WERI-Rb-1 (cell line): ENCODE measurements around the gene PCYT1A.

ENCODE experiments used
- DNase-seq: peaks from one replicate; pipeline ENCODE4 v3.0.0-alpha.2; 2020
- H3K27ac ChIP-seq: fragments of 250-450 bp; sonication (Bioruptor Pico); 2 replicates; pipeline ENCODE4 v1.5.1; 2020; ENCODE audit warnings: mild to moderate bottlenecking, moderate library complexity
- H3K27me3 ChIP-seq: fragments of 250-450 bp; sonication (Bioruptor Pico); 2 replicates; pipeline ENCODE4 v1.5.1; 2021; ENCODE audit warnings: mild to moderate bottlenecking, low read depth, moderate library complexity; ENCODE audit not compliant: insufficient read depth, severe bottlenecking
- H3K36me3 ChIP-seq: fragments of 250-450 bp; sonication (Bioruptor Pico); 2 replicates; pipeline ENCODE4 v1.5.1; 2020; ENCODE audit warnings: mild to moderate bottlenecking, moderate library complexity
- H3K4me3 ChIP-seq: 2 replicates; pipeline ENCODE4 v1.5.1; 2011; ENCODE audit warnings: low read depth, mild to moderate bottlenecking, control low read depth, low read length
- H3K9me3 ChIP-seq: fragments of 250-450 bp; sonication (Bioruptor Pico); 2 replicates; pipeline ENCODE4 v1.5.1; 2021; ENCODE audit warnings: mild to moderate bottlenecking, moderate library complexity; ENCODE audit not compliant: severe bottlenecking
- TF ChIP-seq, protein P1 (sequence below): IDR thresholded peaks from 2 replicates; pipeline ENCODE4 v1.5.1; 2011; ENCODE audit warnings: low read depth, mild to moderate bottlenecking, control low read depth, inconsistent platforms, low read length

Gene PCYT1A

DNA sequence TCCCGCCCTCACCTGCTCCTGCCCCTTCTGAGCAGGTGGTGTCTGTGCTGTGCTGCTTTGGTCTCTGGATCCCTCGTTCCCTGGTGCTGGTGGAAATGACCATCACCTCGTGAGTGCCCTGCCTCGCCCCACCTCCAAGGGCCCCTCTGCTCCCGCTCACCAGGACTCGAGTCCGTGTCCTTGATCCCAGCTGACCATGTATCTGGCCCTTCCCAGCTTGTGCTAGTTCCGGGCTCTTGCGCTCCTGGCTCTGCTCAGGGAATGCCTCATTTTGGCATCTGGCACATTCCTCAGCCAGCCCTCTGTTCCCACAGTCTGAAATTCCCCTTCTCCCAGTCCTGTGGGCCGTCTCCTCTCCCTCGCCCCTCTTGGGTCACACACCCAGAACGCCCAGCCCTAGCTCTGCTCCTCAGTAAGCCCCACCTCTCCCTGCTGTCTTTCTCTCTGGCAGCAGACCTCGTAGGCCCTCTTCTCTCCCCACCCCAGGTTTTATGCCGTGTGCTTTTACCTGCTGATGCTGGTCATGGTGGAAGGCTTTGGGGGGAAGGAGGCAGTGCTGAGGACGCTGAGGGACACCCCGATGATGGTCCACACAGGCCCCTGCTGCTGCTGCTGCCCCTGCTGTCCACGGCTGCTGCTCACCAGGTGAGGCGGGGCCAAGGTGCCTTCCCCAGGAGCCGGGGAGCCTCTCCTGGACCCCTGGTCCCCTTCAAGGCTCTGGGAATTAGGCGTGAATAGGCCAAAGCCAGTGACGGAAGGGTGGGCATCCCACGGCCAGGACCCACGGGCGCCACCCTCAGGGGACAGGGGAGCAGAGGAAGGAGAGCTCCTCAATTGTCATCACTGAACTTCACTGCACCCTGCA is 59.7 kb downstream of the PCYT1A start:
- no peak overlapping the region for H3K4me3 ChIP-seq
- H3K27ac ChIP-seq, result no peak overlapping the region
- no peaks in the 10 kb centered on the region for H3K36me3 ChIP-seq
- H3K9me3 ChIP-seq, result no peaks in the 10 kb centered on the region
- TF ChIP-seq, protein P1, sequence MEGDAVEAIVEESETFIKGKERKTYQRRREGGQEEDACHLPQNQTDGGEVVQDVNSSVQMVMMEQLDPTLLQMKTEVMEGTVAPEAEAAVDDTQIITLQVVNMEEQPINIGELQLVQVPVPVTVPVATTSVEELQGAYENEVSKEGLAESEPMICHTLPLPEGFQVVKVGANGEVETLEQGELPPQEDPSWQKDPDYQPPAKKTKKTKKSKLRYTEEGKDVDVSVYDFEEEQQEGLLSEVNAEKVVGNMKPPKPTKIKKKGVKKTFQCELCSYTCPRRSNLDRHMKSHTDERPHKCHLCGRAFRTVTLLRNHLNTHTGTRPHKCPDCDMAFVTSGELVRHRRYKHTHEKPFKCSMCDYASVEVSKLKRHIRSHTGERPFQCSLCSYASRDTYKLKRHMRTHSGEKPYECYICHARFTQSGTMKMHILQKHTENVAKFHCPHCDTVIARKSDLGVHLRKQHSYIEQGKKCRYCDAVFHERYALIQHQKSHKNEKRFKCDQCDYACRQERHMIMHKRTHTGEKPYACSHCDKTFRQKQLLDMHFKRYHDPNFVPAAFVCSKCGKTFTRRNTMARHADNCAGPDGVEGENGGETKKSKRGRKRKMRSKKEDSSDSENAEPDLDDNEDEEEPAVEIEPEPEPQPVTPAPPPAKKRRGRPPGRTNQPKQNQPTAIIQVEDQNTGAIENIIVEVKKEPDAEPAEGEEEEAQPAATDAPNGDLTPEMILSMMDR, result no peak
- H3K27me3 ChIP-seq, result no peaks in the 10 kb centered on the region
- no peak for DNase-seq

DNA sequence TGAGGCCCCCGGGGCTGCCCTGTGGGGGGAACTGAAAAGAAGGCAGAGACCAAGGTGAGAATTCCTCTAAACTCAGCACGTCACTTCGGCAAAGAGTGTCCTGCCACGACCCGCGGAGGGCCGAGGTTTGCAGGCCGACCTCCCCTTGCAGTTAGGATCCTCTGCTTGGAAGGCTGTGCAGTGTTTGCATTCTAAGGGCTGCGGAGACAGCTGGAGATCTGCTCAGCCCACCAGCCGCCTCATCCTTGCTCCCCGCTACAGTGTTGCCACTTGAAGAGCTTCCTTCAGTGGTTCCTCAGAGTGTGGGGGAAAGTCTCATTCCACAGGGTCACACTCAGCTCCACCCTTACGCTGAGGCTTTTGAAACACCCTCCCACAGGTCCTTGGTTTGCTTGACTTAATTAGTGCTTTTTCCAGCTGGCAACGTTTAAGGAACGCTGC is 60.4 kb downstream of the PCYT1A start:
- Histone ChIP-seq H3K9me3 (no peaks in the 10 kb centered on the region), H3K27me3 (no peaks in the 10 kb centered on the region), H3K36me3 (no peaks in the 10 kb centered on the region), H3K4me3 (no peak overlapping the region), H3K27ac (no peak overlapping the region)
- DNase-seq, result no peak
- TF ChIP-seq, protein P1, result no peak

DNA sequence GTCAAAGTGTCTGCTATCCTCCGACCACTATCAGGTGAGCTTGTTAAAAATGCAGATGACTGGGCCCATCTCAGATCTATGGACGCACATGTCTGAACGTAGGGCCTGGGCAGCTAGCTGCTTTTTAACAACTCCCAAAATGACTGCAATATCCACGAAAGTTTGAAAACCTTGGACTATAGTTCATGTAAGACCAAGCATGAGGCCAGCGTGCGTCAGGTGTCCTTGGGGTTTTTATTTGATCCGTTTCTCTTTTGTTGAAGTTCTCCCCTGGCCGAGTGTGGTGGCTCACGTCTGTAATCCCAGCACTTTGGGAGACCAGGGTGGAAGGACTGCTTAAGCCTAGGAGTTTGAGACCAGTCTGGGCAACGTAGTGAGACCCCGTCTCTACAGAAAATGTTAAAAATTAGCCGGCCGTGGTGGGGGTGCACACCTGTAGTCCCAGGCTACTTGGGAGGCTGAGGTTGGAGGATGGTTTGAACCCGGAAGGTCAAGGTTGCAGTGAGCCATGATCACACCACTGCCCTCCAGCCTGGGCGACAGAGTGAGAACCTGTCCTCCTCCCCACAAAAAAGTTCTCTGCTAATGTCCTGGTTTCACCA is 61.7 kb downstream of the PCYT1A start:
- Histone ChIP-seq H3K4me3 (no peak overlapping the region), H3K27me3 (no peaks in the 10 kb centered on the region), H3K27ac (no peak overlapping the region), H3K9me3 (no peaks in the 10 kb centered on the region), H3K36me3 (no peaks in the 10 kb centered on the region)
- TF ChIP-seq, protein P1, result no peak
- no peak for DNase-seq

DNA sequence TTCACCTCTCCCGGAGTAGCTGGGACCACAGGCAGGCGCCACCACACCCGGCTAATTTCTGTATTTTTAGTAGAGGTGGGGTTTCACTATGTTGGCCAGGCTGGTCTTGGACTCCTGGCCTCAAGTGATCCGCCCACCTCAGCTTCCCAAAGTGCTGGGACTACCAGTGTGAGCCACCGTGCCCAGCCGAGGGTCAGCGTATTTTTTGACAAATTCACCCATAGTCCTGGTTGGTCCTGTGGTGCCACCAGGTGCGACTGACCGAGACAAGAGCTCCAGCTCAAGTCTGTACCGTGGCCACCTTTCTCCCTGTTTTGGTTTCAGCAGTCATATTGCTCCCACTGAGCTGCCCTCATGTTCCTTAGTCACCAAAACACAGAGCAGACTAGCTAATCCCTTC is 62.4 kb downstream of the PCYT1A start:
- Histone ChIP-seq H3K36me3 (no peaks in the 10 kb centered on the region), H3K4me3 (no peak overlapping the region), H3K9me3 (no peaks in the 10 kb centered on the region), H3K27ac (no peak overlapping the region), H3K27me3 (no peaks in the 10 kb centered on the region)
- DNase-seq, result no peak
- TF ChIP-seq, protein P1, result no peak

DNA sequence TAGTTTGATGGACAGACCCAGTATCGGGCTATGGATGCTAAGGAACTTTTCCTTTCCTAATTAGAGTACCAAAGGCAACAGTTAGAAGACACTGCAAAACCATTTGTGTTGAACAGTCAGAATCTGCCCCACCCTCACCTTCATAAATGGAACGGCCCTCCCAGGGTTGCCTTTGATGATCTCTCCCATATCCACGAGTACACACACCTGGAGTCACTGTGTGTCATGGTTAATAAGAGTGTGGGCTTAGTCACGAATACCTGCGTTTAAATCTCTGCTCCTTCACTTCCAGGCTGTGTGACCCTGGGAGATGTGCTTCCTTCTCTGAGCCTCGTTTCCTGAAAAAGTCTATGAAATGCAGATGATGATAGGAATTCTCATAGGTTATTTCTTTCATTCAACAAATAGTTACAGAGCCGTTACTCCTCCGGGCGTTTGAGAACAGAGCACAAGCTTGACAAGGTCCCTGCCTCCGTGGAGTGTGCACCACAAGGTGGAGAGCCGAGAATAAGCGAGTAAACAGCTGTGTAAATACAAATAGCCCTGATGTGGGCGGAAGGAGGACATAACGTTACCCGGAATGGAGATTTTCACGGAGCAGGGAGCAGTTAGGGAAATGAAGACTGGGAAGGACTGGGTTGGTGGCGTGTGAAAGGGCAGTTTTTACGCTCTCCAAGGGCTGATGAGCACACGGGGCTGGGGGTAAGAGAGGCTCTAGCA is 64.5 kb downstream of the PCYT1A start:
- TF ChIP-seq, protein P1, result no peak
- DNase-seq, result no peak
- Histone ChIP-seq H3K9me3 (no peaks in the 10 kb centered on the region), H3K27ac (no peak overlapping the region), H3K36me3 (no peaks in the 10 kb centered on the region), H3K27me3 (no peaks in the 10 kb centered on the region), H3K4me3 (no peak overlapping the region)
